Limb (tissue), 2 donors: ENCODE measurements around the gene PPIL4.

Source experiments
- DNase-seq, 2 donors: peaks; one replicate each; pipeline ENCODE4 v3.0.0-alpha.2; 2016; ENCODE audit errors: extremely low spot score in 2 of 2

PPIL4 gene, protein sequence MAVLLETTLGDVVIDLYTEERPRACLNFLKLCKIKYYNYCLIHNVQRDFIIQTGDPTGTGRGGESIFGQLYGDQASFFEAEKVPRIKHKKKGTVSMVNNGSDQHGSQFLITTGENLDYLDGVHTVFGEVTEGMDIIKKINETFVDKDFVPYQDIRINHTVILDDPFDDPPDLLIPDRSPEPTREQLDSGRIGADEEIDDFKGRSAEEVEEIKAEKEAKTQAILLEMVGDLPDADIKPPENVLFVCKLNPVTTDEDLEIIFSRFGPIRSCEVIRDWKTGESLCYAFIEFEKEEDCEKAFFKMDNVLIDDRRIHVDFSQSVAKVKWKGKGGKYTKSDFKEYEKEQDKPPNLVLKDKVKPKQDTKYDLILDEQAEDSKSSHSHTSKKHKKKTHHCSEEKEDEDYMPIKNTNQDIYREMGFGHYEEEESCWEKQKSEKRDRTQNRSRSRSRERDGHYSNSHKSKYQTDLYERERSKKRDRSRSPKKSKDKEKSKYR

DNA sequence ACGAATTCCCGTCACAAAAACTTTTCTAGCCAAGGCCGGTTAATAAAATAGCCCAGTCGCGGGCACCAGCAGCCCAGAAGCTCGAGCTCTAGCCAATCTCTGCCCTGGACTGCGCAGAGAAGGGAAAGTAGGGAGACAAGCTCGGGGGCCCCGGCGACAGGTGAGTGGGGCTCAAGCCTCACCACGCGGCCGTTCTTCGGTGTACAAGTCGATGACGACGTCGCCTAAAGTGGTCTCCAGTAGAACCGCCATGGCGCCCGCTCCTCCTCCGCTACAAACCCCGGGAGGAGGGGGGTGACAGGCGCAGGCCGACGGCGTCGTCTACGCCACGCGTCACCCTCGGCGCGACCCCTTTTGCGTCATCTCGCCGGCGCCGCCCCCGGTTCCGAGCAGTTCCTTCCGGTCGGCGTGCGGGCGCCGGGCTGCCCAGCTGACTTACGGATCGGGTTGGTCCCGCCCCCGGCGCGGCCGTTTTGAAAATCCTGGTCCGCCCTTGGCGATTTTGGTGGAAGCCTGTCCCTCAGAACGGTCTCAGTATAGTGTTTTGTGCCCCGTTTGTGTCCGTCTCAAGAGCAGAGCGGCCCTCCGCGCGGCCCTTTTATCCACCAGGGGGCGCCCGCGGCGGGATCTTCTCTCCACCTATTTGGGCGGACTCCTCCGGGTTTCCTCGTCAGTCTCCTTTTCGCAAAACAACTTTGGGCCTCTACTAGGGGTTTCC lies at the start of gene PPIL4:
TSS of gene PPIL4 (minus strand) at position 290 of the 718 bp plus-strand sequence. CDS start at position 252, 38 bp downstream.
- peak; percentile 95 to 99 for DNase-seq

DNA sequence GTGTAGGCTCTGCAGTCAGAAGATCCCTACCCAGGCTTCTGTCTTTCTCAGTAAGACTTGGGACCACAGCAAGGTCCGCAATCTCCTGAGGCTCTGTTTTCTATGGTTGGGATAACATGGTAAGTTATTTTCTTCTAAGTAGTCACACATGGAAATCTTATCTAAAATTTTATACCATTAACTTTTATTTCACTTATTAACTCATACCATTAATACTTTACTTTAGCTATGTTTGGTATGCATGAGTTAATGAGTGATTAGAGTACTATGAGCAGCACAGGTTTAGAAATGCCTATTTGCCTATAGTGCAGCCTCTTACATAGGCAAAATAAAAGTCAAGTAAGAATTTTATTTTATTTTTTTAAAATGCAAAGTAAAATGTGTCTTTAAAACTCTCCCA lies 47.6 kb upstream of the PPIL4 start:
- DNase-seq = no peak

DNA sequence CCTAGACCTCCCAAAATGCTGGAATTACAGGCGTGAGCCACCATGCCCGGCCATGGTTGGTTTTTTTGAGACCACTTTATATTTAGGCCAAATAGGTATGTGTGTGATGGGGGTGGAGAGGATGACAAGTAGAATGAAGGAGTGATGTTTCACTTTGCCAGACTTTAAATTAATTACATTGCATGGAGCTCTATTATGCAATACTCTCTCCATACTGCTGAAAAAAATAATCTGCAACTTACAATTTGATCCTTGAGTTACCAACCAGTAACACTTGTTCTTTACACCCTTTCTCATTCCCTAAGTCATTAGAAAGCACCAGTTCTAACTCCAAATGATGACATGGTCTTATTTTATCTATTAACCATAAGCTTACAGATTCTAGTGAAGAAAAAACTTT lies 47.1 kb upstream of the PPIL4 start:
- DNase-seq = no peak

DNA sequence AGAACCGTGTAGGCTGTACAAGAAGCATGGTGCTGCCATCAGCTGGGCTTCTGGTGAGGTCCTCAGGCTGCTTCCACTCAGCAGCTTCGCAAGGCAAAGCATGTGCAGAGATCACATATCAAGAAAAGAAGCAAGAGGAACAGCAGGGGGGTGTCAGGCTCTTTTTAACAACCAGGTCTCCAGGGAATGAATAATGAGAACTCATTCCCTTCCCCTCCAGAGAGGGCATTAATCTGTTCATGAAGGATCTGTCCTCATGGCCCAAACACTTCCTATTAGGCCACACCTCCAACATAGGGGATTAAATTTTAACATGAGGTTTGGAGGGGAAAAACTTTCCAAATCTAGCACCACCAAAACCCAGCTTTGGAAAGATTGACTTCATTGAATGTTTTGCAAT lies 40.3 kb upstream of the PPIL4 start:
- DNase-seq = no peak

DNA sequence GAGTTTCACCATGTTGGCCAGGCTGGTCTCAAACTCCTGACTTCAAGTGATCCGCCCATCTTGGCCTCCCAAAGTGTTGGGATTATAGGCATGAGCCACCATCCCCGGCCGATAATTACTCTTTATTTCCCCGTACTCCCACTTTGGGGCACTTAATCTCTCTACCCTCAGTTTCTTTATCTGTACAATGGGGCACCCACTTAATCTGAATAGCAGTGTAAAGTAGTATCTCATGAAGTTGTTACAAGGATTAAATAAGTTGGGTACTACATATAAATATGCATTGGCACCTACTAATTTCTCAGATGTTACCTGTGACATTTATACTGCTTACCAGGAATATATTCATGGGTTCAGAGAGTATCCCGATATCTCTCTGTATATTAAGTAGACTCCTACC lies 35.5 kb upstream of the PPIL4 start:
- no peak for DNase-seq

DNA sequence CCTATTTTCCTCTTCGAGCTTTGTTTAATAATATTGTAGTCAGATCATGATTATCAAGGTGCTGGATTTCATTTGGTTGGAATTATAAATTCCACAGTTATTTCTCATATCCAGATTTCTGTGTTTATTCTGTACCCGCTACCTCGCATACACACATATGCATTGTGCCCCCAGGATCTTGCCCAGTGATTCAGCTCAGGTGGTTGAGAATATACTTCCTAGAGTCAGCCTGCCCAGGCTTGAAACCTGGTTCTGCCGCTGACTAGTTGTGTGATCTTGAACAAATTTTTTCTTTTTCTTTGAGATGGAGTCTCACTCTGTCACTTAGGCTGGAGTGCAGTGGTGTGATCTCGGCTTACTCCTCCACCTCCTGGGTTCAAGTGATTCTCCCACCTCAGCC lies 35.0 kb upstream of the PPIL4 start:
- no peak for DNase-seq

DNA sequence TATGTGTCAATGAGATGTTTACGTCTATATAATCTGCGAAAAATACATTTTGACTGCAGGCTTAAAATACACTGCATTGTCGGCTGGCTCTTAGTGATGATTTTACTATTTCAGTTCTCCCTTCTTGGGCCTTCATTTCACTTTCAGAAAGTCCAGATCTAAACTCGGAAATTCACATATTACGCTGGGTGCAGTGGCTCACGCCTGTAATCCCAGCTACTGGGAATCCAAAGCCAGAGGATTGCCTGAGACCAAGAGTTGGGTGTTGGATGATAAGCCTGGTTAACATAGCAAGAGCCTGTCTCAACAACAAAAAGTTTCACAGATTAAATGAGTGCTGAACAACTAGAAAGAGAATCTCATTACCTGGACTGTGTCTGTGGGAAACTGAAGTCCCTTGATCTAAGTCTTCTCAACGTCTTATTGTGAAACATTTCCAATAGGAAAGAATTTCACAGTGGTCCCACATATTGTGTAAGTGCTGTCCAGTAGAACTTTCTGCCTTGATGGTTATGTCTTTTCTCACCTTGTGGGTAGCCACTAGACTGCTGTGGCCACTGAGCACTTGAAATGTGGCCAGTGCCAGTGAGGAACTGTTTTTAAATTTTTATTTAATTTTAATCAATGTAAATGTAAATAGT lies 22.2 kb upstream of the PPIL4 start:
- DNase-seq = no peak

DNA sequence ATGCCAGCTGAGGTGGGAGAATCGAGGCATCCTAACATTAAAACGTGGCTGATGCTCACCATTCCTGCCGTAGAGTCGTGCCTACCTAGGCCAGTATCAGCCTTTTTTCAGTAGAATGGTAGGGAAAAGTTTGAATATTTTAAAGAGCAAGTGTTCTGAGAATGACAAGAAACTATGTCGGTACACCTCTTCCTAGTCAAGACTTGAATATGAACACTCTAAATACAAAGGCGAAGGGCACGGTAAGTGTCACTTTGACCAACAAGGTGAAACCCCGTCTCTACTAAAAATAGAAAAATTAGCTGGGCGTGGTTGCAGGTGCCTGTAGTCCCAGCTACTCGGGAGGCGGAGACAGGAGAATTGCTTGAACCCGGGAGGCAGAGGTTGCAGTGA lies 21.3 kb upstream of the PPIL4 start:
- no peak for DNase-seq

DNA sequence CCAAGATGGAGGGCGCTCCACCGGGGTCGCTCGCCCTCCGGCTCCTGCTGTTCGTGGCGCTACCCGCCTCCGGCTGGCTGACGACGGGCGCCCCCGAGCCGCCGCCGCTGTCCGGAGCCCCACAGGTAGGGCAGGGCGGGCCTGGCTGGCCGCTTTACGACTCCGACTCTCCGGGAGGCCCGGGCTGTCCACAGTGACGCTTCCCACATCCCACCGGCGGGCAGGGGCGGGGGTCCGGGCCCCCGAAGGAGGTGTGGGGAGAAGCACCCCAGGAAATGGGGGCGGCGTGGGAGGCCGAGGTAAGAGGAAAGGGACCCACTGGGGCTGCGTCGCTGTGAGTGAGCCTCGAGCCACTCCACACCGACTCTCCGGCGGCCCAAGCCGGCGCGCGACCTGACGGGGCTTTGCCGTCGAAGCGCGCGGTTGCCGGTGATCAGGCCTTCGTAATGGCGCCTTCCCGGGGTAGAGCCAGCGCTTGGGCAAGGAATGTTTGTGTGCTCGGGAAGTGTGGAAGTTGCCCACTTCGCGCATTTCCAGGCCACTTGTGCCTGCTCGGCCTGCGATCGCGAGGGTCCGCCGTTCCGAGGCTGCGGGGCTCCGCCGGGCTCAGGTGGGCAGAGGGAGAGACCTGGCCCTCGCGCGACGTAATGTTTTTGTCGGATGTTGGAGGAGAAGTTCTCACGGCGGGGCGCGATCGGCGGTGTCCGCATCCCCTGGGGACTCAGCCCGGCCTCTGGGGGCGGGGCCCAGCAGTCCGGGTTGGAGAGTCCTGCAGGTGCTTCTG lies 20.8 kb upstream of the PPIL4 start:
- DNase-seq = peak; percentile 11 to 70

DNA sequence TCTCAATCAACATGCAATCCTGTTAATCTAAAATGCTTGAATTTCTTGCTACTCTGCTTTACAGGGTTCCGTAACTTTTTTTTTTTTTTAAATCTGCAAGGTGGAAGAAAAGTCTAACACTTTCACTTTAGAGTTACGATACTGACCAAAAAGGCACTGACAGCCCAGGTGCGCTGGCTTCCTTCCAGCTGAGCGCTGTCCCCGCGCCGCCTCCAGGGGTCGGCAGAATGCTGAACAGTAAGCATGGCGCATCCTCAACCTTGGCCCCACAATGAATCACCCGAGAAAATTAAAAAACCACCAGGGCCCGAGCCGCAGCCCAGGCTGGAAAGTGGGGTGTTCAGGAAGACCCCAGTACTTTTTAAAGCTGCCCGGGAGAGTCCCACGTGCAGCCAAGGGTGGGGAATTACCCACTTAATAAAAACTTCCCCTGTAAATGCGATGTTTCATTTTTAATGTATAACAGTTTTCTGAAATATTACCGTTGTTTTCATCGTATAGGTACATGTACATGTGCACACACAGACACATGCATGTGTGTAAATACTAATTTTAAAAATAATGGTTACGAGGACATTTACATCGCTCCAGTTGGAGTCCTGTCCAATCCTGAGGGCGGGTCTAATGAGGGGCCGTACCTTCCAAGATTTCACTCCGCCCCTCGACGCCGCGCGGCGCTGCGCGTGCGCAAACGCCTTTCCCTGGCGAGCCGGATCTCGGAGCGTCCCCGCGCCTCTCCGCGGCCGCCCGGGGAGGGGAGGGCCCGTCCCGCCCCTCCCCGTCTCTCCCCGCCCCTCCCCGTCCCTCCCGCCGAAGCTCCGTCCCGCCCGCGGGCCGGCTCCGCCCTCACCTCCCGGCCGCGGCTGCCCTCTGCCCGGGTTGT lies 19.9 kb upstream of the PPIL4 start, which contains the start of gene GINM1:
TSS of gene GINM1 (plus strand) at position 849 of the 883 bp plus-strand sequence. CDS start 40 bp downstream, outside the sequence.
- DNase-seq = peak; percentile 96 to 98

DNA sequence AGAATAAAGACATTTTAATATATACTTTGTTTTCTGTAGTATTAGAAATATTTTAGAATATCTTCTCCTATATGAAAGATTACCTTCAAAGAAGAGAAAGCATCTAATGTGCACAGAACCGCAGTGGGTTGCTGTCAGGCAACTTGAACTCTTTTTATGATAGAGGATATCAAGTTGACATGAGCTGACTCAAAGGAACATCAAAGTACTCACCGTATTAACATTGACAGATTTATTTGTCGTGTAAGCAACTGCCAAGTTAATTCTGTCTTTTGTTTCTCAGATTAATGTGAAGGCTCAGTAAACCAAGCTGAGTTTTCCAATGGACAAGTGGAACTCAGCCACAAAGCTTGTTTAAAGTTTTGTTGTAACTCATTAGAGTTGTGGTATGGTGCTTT lies 18.1 kb upstream of the PPIL4 start:
- no peak for DNase-seq

DNA sequence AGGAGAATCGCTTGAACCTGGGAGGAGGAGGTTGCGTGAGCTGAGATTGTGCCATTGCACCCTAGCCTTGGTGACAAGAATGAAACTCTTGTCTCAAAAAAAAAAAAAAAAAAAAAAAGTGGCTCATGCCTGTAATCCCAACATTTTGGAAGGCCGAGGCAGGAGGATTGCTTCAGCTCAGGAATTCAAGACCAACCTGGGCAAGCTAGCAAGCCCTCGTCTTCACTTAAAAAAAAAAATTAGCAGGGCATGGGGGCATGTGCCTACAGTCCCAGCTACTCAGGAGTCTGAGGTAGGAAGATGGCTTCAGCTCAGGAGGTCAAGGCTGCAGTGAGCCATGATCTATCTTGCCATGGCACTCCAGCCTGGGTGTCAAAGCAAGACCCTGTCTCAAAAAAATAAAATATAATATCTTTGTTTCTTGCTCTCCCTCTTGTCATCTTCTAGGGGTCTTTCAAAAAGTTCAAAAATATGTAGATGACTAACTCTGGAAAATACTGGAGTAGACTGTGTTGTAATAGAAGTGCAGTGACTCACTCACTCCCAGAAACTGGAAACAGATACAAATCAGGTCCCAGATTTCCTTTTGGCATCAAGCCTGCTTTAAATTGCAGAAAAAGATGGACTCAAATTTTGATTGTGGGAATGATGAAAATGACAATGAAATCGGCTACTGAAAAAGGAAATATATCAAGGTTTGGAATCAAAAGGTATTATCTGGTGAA lies 17.5 kb upstream of the PPIL4 start:
- DNase-seq = no peak

DNA sequence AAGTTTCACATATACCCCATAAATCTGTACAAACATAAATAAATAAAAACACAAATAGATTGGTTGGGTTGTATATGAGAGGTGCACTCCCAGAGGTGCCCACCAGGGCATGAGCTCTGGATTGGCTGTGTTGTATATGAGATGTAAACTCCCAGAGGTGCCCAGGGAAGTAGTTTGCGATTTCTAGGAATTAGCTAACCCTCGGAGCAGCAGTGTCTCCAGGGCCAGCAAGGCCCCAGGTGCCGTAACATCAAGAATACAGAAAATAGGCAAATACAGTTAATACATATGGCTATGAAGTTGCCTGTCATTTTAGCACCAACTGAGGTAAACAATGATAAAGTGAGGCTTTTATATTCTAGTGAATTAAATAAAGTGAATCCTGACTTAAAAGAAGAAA lies 14.9 kb upstream of the PPIL4 start:
- DNase-seq = no peak

DNA sequence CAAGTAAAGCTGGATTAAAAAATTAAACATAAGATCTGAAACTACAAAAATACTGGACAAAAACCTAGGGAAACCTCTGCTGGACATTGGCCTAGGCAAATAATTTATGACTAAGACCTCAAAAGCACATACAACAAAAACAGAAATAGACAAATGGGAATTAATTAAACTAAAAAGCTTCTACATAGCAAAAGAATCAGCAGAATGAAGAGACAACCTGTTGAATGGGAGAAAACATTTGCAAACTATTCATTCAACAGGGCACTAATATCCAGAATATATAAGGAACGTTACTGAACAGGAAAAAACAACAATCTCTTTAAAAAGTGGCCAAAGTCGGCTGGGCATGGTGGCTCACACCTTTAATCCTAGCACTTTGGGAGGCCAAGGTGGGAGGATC lies 13.5 kb upstream of the PPIL4 start:
- DNase-seq = no peak

DNA sequence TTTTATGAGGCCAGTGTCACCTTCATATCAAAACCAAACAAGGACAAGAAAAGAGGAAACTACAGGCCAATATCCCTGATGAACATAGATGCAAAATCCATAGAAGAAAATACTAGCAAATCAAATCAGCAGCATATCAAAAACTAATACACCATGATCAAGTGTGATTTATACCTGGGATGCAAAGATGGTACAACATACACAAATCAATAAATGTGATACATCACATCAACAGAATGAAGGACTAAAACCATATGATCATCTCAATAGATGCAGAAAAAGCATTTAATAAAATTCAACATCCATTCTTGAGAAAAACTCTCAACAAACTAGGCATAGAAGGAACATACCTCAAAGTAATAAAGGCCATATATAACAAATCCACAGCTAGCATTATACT lies 12.2 kb upstream of the PPIL4 start:
- no peak for DNase-seq

DNA sequence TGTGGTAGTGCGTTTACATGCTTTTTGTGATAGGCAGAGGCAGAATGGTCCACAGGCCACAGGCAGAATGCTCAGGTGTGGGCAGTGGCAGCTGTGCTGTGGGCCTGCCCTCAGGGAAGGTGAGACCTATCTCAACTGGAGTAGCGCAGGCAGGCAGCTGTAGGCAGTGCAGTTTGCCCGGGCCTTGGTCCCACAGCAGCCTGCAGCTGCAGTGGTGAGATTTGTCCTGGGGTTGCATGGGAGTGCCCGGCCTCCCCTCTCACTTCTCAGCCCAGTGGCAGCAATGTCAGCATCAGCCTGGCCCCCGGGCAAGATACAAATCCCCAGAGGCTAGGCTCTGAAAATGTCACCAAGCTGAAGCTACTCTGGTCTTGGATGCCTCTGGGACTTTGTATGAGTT lies 6.1 kb upstream of the PPIL4 start:
- no peak for DNase-seq

DNA sequence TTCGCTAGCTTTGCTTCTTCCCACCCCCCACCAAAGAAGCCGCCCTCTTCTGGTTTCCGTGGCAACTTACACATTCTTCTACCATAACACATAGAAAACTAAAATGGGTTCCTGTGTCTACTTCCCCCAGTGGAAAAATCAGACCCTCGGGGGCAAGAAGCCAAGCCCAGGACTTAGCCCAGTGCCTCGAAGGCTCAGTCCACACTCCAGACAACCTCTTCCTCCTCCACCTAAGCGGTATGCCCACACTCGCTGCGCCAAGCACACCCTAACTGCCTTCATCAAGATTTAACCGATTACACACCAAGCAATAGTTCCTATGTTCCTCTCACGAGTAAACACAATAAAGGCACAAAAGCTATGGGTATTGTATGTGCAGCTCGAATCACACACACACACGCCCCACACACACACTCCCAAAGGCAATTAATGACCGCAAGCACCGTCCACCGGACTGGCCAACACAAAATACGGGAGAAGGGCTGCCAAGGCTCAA lies 537 bp downstream of the PPIL4 start:
- DNase-seq = peak; percentile 69 to 83

DNA sequence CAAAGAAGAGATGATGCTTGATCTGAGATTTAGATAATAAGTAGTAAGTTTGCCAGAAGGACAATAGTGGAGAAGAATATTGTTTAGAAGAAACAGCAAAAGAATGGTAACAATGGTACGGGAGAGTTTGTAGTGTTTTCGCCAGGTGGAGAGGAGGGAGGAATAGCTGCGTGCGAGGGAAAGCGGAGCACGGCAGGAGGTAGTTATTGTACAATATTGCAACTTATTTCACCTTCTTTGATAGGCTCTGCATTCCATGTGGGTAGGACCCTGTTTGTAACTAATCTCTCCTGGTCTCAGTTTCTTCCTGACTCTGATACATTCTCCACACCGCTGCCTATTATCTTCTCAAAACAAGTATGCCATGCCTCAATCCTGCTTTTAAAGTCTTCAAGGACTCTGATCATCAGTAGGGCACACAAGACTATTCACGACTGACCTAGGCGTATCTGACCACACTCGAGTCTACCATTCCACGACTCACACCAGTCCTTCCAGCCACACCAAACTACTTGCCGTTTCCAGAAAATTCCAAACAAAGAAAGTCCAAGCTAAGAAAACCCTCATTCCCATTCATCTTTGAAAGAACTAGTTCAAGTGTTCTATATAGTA lies 1.1 kb downstream of the PPIL4 start:
- no peak for DNase-seq

DNA sequence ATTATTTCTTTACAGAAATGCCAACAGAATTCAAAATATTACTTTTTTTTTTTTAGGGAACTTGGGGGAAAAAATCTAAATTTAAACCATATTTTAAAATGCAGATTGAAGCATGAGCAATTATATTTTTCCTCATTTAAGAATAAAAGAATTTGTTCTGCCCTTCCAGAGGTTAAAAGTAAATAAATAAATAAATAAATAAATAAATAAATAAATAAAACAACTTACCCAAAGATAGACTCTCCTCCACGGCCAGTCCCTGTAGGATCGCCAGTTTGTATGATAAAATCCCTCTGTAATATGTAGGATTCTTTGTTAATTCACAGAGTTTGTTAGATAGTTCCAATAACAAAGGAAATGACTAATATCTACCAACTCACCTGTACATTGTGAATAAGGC lies 4.7 kb downstream of the PPIL4 start:
- DNase-seq = no peak
